Measurements from ENCODE around the gene FKBP15. TPM values are rescaled to one million over a fixed set of nuclear protein-coding genes. Genes with fewer than 3 reads are reported as not detected.
A peak's percentile ranks its signal among the peaks of the same experiment; 100 is the strongest.
"Not testable (repeated sequence)": the region's sequence is repeated elsewhere in the genome, so short reads cannot be mapped to it uniquely, and the experiment has no call there.

FKBP15 gene
- total RNA-seq, 1 donor from 2014 or later, result 18.1 TPM

- intact Hi-C loops (cut with DNase I), result no loop called here
- no peak for DNase-seq
- peak; percentile 84 for ATAC-seq (ENCODE audit: poor library complexity)
Measured at GRCh38 chr9:113237026-113237425, 15.9 kb upstream of the FKBP15 start.

- intact Hi-C loops (cut with DNase I); ATAC-seq (ENCODE audit: poor library complexity): not testable (repeated sequence)
- peak; percentile 41 for DNase-seq
Measured at GRCh38 chr9:113235701-113236255, 14.7 kb upstream of the FKBP15 start.

DNA sequence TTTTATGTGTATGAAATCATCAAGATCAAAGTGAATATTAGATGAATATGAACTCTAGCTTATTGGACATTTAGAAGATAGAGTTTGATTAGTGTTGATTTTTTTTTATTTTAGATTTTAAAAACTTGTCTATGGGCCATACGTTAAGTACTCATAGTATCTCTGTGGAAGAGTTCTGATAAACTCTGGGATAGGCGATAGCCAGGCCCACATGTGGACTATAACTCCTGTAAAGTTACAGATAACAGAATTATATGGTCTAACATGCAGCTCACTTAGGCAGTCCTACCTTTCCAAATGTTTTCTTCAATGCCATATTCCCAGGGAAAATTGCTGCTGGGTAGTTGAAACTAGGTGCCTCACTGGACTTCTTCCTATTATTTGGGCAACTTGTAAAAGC, 10.6 kb upstream of the FKBP15 start:
- DNase-seq (no peak), ATAC-seq (ENCODE audit: poor library complexity) (no peak)
- intact Hi-C loops (cut with DNase I), result no loop called here

- DNase-seq (no peak), ATAC-seq (ENCODE audit: poor library complexity) (no peak)
- intact Hi-C loops (cut with DNase I), result no loop called here
Measured at GRCh38 chr9:113228130-113228665, 7.1 kb upstream of the FKBP15 start.

GRCh38 chr9:113227436-113227835, 6.4 kb upstream of the FKBP15 start:
- ATAC-seq (ENCODE audit: poor library complexity), result no peak
- intact Hi-C loops (cut with DNase I), result no loop called here

DNA sequence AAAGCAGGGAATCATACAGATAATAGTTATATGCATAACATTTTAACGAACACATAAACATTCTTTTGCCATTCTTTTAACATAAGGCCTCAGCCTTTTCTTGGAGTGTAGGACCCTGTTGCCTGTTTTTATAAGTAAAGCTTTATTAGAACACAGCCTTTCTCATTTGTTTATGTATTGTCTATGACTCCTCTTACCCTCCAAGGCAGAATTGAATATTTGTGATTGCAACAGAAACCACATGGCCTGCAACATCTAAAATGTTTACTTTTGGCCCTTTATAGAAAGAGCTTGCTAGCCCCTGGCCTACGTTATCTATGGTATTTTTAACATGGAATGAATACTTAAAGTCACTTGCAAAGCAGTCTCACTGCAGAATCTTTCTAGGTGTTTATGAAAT, 2.9 kb upstream of the FKBP15 start:
- intact Hi-C loops (cut with DNase I), result no loop called here
- DNase-seq (no peak), ATAC-seq (ENCODE audit: poor library complexity) (no peak)

More at GRCh38 chr9:113227436-113227835, 6.4 kb upstream of the FKBP15 start:
- no peak for DNase-seq

DNA sequence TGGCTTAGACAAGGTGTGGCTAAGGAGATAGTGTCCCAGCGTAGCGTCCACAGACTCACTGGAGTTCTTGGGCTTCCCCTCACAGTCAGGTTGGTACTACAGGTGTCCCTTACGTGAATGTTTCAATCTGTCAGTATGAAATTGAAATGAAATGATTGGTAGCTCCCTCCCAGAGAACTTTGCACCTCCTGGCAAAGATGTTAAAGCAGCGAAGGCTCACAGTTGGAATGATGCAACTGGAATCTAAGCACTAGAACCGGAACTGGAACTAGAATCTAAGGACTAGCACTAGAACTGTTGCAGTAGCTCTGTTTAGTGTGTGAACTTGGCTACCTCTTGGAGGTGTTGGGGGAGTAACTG, 1.4 kb upstream of the FKBP15 start:
- no peak for ATAC-seq (ENCODE audit: poor library complexity)
- no peak for DNase-seq
- intact Hi-C loops (cut with DNase I), result no loop called here

DNA sequence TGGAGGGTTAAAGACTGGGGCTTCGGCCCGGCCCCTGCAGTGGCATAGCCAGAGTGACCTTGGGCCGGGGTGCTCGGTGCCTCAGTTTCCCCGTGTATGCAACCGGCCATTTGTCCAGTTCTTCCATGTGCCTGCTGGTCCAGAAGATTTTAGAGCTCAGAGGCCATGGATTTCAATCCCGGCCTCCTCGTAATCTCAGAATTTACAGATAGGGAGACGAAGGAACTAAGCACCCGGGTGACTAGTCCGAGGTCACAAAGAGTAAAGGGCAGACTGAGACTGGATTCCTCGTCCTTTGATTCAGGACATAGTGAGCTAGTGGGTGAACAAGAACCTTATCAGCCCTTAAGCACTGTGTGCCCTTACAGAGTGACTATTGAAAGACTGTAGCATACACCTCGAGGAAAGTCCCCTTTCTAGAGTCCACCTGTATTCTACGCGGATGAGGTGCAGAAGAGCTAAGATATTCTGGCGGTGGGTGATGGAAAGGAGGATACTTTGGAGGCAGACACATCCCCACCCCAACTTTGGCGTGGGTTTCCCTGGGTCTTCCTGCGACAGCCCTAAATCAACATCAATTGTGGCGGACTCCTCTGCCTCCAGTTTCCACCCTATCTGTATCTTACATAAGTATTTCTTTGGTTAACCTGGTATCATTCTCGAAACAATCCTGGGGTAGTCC, 864 bp upstream of the FKBP15 start:
- DNase-seq (no peak), ATAC-seq (ENCODE audit: poor library complexity) (peak; percentile 10)
- intact Hi-C loops (cut with DNase I), result no loop called here

GRCh38 chr9:113220467-113221002, 542 bp downstream of the FKBP15 start:
- DNase-seq (no peak), ATAC-seq (ENCODE audit: poor library complexity) (no peak)
- intact Hi-C loops (cut with DNase I), result no loop called here

DNA sequence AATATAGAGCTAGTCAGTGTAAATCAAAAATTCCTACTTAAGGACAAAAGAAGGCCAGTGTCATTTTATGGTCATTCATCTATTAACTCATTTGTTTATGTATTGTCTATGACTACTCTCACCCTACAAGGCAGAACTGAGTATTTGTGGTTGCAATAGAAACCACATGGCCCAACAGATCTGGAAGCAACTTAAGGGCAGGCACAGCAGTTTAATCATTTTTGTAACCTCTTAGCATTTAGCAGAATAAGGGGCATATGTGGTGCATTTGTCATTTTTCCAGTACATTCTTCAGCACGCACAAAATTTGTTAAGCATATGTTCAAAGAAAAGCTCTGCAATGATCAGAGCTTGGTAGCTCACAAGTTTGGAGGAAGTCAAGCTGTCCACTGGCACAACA, 1.1 kb downstream of the FKBP15 start:
- ATAC-seq (ENCODE audit: poor library complexity) (no peak), DNase-seq (no peak)
- intact Hi-C loops (cut with DNase I), result no loop called here

- ATAC-seq (ENCODE audit: poor library complexity) (no peak), DNase-seq (no peak)
- intact Hi-C loops (cut with DNase I), result no loop called here
Measured at GRCh38 chr9:113219186-113219936, 1.7 kb downstream of the FKBP15 start.

DNA sequence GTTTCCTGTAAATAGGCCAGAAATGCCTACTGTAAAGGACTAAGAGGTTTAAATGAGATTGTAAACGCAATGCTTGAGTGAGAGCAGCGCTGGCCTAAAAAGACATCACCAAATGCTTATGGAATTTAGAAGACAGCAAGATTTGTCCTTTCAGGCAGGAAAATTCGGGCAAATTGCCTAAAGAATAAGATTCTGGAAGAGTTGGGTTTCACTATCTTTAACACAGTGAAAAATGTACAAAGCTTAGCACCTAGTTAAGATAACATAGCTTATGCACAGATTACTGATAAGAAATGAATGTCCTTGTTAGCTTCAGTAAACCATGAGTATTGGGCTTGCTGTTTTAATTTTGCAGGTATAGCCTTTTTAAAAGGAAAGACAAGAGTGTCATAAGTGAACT, 4.7 kb downstream of the FKBP15 start:
- intact Hi-C loops (cut with DNase I), result no loop called here
- ATAC-seq (ENCODE audit: poor library complexity) (no peak), DNase-seq (no peak)

DNA sequence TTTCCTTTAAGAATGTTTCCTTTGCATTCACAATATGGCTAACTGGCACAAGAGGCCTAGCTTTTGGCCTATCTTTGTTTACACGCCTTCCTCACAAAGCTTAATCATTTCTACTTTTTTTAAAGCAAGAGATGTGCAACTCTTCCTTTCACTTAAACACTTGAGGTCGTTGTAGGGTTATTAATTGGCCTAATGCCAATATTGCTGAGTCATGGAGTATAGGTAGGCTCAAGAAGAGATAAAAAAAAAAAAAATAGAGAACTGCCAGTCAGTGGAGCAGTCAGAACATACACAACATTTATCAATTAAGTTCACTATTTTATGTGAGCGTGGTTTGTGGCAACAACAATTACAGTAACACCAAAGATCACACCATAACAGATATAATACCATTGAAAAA, 5.9 kb downstream of the FKBP15 start:
- DNase-seq (no peak), ATAC-seq (ENCODE audit: poor library complexity) (no peak)
- intact Hi-C loops (cut with DNase I), result no loop called here

- intact Hi-C loops (cut with DNase I), result no loop called here
- DNase-seq (no peak), ATAC-seq (ENCODE audit: poor library complexity) (no peak)
Measured at GRCh38 chr9:113210815-113211214, 10.3 kb downstream of the FKBP15 start.

DNA sequence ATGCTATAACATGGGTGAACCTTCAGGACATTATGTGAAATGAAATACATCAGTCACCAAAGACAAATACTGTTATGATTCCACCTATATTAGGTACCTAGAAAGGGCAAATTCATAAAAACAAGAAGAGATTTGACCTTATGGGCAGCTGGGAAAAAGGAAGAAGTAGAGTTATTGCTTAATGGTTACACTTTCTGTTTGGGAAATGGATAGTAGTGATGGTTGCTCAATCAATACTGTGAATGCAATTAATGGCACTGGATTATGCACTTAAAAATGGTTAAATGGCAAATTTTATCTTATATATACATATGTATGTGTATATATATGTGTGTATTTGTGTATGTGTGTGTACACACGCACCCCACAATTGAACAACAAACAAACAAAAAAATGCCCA, 15.2 kb downstream of the FKBP15 start:
- DNase-seq, result no peak
- intact Hi-C loops (cut with DNase I), result no loop called here
- ATAC-seq (ENCODE audit: poor library complexity), result no peak

DNA sequence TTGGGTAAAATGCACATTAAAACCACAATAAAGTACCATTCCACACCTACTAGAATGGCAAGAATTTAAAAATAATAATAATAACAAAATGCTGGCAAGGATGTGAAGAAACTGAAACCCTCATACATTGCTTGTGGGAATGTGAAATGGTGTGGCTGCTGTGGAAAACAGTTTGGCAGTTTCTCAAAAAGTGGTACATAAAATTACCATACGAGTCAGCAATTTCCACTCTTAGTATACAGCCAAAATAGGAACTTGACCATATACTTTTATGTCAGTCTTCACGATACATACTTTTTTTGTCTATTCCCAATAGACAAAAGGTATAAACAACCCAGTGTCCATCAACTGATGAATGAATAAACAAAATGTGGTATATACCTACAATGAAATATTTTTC, 15.6 kb downstream of the FKBP15 start:
- ATAC-seq (ENCODE audit: poor library complexity) (no peak), DNase-seq (no peak)
- intact Hi-C loops (cut with DNase I), result no loop called here

- intact Hi-C loops (cut with DNase I), result no loop called here
- no peak for ATAC-seq (ENCODE audit: poor library complexity)
- DNase-seq, result no peak
Measured at GRCh38 chr9:113199683-113200329, 21.3 kb downstream of the FKBP15 start.

GRCh38 chr9:113192455-113192854, 28.6 kb downstream of the FKBP15 start:
- intact Hi-C loops (cut with DNase I), result no loop called here
- ATAC-seq (ENCODE audit: poor library complexity) (no peak), DNase-seq (no peak)

GRCh38 chr9:113187929-113188595, 33.0 kb downstream of the FKBP15 start:
- DNase-seq (peak; percentile 50), ATAC-seq (ENCODE audit: poor library complexity) (peak; percentile 81)
- intact Hi-C loops (cut with DNase I), result no loop called here

Data from Right ventricle myocardium superior (tissue), 1 donor.